GM12874 (cell line): ENCODE data around the gene SMIM14.

Experiments
- TF ChIP-seq, protein P1 (sequence below): IDR thresholded peaks from 2 replicates; pipeline ENCODE4 v1.5.1; 2011; ENCODE audit warnings: low read depth, mild to moderate bottlenecking, control low read depth, low read length, moderate library complexity; ENCODE audit not compliant: insufficient read depth

SMIM14 gene

DNA sequence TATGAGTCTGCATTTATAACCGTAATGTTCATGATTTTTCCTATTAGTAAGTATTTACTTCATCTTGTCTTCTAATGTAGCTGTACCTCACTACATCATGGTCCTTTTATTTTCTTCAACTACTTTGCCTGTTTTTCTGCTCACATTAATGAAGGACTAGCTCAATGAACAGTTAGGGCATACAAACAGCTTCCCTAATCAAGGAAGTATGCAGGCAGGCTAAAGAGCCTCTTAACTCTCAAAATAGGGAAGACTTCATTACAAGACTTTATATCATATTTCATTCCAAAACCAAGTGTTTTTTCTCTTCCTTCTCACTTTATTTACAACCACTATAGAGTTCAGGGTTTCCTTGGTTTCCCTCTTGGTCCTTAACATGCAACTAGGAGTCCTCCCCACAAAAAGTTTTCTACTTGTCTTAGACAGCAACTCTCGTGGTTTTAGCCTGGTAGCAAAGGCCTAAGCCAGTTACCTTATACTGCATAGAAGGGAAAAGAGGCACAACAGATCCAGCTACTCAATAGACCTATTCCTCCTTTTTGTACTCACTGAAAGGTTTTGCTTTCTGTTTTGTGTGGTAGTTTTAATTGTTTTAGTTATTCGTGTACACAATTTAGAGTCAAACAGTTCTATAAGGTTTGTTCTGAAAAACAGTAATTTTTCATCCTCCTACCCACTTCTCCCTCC lies 40.8 kb downstream of the SMIM14 start:
- TF ChIP-seq, protein P1, sequence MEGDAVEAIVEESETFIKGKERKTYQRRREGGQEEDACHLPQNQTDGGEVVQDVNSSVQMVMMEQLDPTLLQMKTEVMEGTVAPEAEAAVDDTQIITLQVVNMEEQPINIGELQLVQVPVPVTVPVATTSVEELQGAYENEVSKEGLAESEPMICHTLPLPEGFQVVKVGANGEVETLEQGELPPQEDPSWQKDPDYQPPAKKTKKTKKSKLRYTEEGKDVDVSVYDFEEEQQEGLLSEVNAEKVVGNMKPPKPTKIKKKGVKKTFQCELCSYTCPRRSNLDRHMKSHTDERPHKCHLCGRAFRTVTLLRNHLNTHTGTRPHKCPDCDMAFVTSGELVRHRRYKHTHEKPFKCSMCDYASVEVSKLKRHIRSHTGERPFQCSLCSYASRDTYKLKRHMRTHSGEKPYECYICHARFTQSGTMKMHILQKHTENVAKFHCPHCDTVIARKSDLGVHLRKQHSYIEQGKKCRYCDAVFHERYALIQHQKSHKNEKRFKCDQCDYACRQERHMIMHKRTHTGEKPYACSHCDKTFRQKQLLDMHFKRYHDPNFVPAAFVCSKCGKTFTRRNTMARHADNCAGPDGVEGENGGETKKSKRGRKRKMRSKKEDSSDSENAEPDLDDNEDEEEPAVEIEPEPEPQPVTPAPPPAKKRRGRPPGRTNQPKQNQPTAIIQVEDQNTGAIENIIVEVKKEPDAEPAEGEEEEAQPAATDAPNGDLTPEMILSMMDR: no peak

GRCh38 chr4:39596971-39597370 lies 41.7 kb downstream of the SMIM14 start:
- TF ChIP-seq, protein P1: no peak

- TF ChIP-seq, protein P1: no peak
Observed at GRCh38 chr4:39591290-39591689, 47.4 kb downstream of the SMIM14 start.

GRCh38 chr4:39587881-39588280 lies 50.8 kb downstream of the SMIM14 start:
- TF ChIP-seq, protein P1: no peak

DNA sequence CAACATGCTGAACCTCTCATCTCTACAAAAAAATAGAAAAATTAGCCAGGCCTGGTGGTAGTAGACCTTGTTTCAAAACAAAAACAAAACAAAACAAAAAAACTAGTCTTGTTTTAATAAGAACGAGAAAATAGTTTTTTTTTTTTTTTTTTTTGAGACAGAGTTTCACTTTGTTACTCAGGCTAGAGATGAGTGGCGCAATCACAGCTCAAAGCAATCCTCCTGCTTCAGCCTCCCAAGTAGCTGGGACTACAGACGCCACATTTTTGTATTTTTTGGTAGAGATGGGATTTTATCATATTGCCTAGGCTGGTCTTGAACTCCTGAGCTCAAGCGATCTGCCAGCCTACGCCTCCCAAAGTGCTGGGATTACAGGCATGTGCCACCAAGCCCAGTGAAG lies 63.7 kb downstream of the SMIM14 start:
- TF ChIP-seq, protein P1: no peak

- TF ChIP-seq, protein P1: no peak
Observed at GRCh38 chr4:39571504-39571903, 67.2 kb downstream of the SMIM14 start.

GRCh38 chr4:39571054-39571453 lies 67.6 kb downstream of the SMIM14 start:
- TF ChIP-seq, protein P1: no peak

DNA sequence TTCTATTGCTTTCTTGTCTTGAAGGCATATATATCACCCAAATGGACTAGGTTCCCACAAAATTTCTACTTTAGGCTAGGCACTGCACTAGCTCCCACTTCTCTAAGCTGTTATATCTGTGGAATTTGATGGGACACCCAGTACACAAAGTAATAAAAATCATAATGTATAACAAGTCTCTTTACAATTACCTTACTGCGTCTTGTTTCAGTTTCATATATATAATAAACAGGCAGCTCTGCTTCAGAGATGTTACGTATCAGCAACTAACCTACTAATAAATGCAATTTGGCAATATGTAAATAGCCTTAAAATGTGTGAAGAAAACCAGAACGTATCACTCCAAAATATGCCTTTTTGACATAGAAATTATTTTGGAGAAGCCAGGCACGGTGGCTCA lies 69.5 kb downstream of the SMIM14 start:
- TF ChIP-seq, protein P1: no peak
